Right cardiac atrium (tissue), 5 donors: ENCODE results near the gene IL17RA. TPM values are rescaled to one million over a fixed set of nuclear protein-coding genes. Genes with fewer than 3 reads are reported as not detected.

Experiments
- ATAC-seq, 2 donors: fragments of 200-7000 bp; cut with Tn5 transposase; one replicate each; pipeline versions ENCODE4 v1.8.0 to v1.9.1; 2020; ENCODE audit warnings: moderate library complexity in 2 of 2, mild to moderate bottlenecking in 1 of 2
- DNase-seq, 3 donors: peaks; one replicate each; pipeline ENCODE4 v3.0.0-alpha.2; 2020
- H3K27ac ChIP-seq: one replicate; pipeline ENCODE4 v1.5.1; 2013; ENCODE audit warnings: mild to moderate bottlenecking, low read length, control low read depth, moderate library complexity
- H3K27me3 ChIP-seq: one replicate; pipeline ENCODE4 v1.6.1; 2013; ENCODE audit not compliant: control insufficient read depth, insufficient read depth
- H3K4me1 ChIP-seq: one replicate; pipeline ENCODE4 v1.6.1; 2013; ENCODE audit warnings: low read length; ENCODE audit not compliant: control insufficient read depth, insufficient read depth
- H3K4me3 ChIP-seq: one replicate; pipeline ENCODE4 v1.5.1; 2013; ENCODE audit warnings: low read length, control low read depth
- H3K9me3 ChIP-seq: one replicate; pipeline ENCODE4 v1.6.1; 2013; ENCODE audit warnings: low read length; ENCODE audit not compliant: control insufficient read depth
- WGBS: extraction: QIAGEN DNeasy Blood & Tissue Kit; methylation state at CpG from one replicate; pipeline ENCODE4 v1.1.7; 2013; 5-methylcytosine and 5-hydroxymethylcytosine counted together
- intact Hi-C, 4 donors: fragments of 100-400 bp; cut with DNase I; formaldehyde crosslinking; loops; one replicate each; pipeline versions ENCODE4 v1.11.0 to v1.14.0; 2022 to 2023
- polyA plus RNA-seq: library from polyadenylated mRNA; stranded (reverse); fragments of 200-250 nt; gene quantifications from one replicate; pipeline ENCODE4 v1.2.3, GENCODE V29; 2013
- total RNA-seq, 4 donors: library from RNA; stranded (reverse); fragmentation: NEBNext Ultra II Directional; extraction: Animal tissue kit (Norgen Biotek cat#: 25700); gene quantifications; one replicate each; pipeline ENCODE4 v1.2.1, GENCODE V29; 2021
- donor health status: healthy with polysubstance abuse.
- donor health status: DM: no; HTN: yes; CAD: no.
- donor health status: DM: no; HTN: no; CAD: no.
- donor health status: DM: no; HTN: yes; CAD: no; lungs with severe emphysema.
- donor health status: DM: yes; HTN: yes; CAD: no.

The IL17RA gene
- total and polyA plus RNA-seq, 5 donors = 4.6 to 13.4 (median 11.8) TPM

DNA sequence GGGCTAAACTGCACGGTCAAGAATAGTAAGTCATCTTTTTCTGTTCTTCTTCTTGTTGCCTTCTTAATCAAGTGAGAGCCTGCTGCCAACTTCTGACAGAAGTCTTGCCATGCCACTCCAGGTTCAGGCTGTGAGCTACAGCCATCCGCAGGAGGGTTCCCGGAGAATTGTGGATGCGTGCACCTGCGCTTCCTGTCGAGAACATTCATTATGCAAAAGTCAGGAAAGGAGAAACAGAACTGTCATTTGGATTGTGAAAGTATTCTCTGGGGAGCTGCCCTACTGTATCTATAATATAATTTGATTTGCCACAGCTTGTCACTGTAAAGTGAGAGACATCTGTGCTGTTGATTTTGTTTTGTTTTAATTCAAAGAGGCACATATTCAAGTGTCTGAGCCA, 12.3 kb downstream of the IL17RA start:
- Histone ChIP-seq H3K4me1 (no peaks in the 10 kb centered on the region), H3K4me3 (no peak overlapping the region), H3K27ac (no peak overlapping the region), H3K9me3 (no peaks in the 10 kb centered on the region), H3K27me3 (no peaks in the 10 kb centered on the region)
- WGBS = 78% methylated on average over 6 of the region's 6 CpGs
- no peak for DNase-seq
- intact Hi-C loops = no loop called here
- no peak for ATAC-seq

DNA sequence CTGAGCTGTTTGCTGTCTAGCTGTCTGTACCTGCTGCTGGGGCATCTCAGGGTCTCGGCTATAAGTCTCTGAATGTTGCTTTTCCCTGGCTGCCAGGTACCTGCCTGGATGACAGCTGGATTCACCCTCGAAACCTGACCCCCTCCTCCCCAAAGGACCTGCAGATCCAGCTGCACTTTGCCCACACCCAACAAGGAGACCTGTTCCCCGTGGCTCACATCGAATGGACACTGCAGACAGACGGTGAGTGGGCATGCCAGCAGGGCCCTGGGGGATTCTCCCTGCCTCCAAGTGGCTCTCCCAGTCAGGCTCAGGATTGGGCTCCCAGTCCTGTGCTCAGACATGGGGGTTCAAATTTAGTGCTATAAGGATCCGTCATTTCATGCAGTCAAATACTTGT, 12.9 kb downstream of the IL17RA start:
- ATAC-seq (no peak), DNase-seq (no peak)
- intact Hi-C loops = no loop called here
- WGBS = 84% methylated on average over 6 of the region's 6 CpGs
- Histone ChIP-seq H3K27ac (no peak overlapping the region), H3K27me3 (no peaks in the 10 kb centered on the region), H3K9me3 (no peaks in the 10 kb centered on the region), H3K4me3 (no peak overlapping the region), H3K4me1 (no peaks in the 10 kb centered on the region)

DNA sequence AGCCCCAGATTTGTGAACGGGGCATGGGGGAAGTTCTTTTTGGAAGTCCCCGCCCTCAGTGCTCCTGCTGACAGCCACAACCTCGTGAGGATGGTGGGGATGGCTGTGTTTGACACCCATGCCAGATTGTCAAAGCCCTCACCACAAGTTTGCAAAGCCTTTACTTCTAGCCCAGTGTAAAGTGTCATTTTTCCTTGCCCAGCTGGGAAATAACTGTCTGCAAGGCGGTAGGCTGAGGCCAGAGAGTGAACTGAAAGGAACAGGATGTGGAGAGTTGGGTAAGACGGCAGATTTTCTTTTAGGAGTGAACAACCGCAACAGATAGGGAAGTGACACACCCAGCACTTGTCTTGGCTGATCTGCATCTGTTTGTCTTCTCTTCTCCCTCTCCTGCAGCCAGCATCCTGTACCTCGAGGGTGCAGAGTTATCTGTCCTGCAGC, 13.6 kb downstream of the IL17RA start:
- Histone ChIP-seq H3K9me3 (no peaks in the 10 kb centered on the region), H3K4me1 (no peaks in the 10 kb centered on the region), H3K27me3 (no peaks in the 10 kb centered on the region), H3K27ac (no peak overlapping the region), H3K4me3 (no peak overlapping the region)
- WGBS = 67% methylated on average over 7 of the region's 7 CpGs
- intact Hi-C loops = no loop called here
- ATAC-seq (peak; percentile 70 to 71), DNase-seq (peak in 1 of 3 donors; percentile 63)

DNA sequence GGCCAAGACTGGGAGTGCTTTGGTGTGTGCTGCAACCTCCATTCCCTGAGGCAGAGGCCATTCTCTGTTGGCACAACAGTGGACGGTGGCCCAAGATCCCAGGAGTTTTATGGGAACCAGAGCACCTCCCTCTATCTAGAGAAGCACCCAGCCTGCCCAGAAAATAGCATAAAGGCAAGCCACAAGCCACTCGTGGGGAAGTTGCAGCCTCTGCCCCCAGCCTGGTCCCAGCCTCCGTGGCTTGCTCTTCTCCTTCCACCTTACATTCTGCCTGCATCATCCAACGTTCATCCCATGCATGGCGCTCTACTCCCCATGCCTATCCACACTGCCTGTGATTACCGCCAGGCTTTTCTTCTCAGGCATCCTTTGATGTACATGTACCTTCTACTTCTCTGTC, 15.8 kb downstream of the IL17RA start:
- ATAC-seq (no peak), DNase-seq (no peak)
- H3K9me3 ChIP-seq = no peaks in the 10 kb centered on the region
- no peaks in the 10 kb centered on the region for H3K27me3 ChIP-seq
- WGBS = 76% methylated on average over 6 of the region's 6 CpGs
- intact Hi-C loops = no loop called here
- no peaks in the 10 kb centered on the region for H3K4me1 ChIP-seq
- H3K27ac ChIP-seq = no peak overlapping the region
- H3K4me3 ChIP-seq = no peak overlapping the region

DNA sequence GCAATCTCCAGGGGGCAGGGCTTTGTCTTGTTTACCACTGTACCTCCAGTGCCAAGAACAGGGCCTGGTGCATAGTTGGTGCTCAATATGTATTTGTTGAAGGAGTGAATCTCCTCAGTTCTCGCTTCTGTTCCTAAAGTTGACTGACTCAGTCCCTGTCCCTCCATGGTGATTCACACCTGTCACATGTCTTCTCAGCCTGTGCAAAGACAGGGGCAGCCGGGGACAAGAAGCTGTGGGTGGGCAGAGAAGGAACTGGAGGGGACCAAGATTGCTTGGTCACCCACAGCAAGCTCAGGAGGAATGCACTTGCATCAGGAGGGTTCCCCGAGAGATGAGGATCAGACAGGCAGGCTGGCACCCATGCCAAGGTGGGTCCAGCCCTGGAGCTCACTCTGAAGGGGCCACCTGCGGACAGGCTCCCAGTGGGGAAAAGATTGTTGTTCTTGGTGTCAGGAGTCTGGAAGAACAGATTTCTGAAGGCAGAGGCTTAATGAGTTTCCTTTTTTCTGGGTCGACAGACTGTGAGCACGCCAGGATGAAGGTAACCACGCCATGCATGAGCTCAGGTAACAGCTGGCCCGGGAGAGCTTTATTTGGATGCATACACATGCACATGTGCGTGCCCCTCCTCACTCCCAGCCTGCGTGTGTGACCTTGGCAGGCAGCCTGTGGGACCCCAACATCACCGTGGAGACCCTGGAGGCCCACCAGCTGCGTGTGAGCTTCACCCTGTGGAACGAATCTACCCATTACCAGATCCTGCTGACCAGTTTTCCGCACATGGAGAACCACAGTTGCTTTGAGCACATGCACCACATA, 16.9 kb downstream of the IL17RA start:
- DNase-seq (no peak), ATAC-seq (no peak)
- no peak overlapping the region for H3K27ac ChIP-seq
- H3K4me3 ChIP-seq = no peak overlapping the region
- intact Hi-C loops = no loop called here
- H3K27me3 ChIP-seq = no peaks in the 10 kb centered on the region
- H3K4me1 ChIP-seq = no peaks in the 10 kb centered on the region
- no peaks in the 10 kb centered on the region for H3K9me3 ChIP-seq
- WGBS = 89% methylated on average over 14 of the region's 14 CpGs

- DNase-seq (no peak), ATAC-seq (no peak)
- Histone ChIP-seq H3K4me3 (no peak overlapping the region), H3K27ac (no peak overlapping the region), H3K9me3 (no peaks in the 10 kb centered on the region), H3K27me3 (no peaks in the 10 kb centered on the region), H3K4me1 (no peaks in the 10 kb centered on the region)
- intact Hi-C loops = no loop called here
- WGBS = 89% methylated on average over 7 of the region's 7 CpGs
These were observed 17.5 kb downstream of the IL17RA start for GRCh38 chr22:17102297-17102667.

- H3K27ac ChIP-seq = no peak overlapping the region
- no peaks in the 10 kb centered on the region for H3K27me3 ChIP-seq
- DNase-seq (no peak), ATAC-seq (no peak)
- WGBS = 94% methylated on average over 9 of the region's 9 CpGs
- intact Hi-C loops = no loop called here
- no peak overlapping the region for H3K4me3 ChIP-seq
- H3K9me3 ChIP-seq = no peaks in the 10 kb centered on the region
- no peaks in the 10 kb centered on the region for H3K4me1 ChIP-seq
These were observed 18.6 kb downstream of the IL17RA start for GRCh38 chr22:17103351-17103750.

GRCh38 chr22:17104336-17104935, 19.6 kb downstream of the IL17RA start:
- DNase-seq (no peak), ATAC-seq (no peak)
- Histone ChIP-seq H3K4me3 (no peak overlapping the region), H3K27me3 (no peaks in the 10 kb centered on the region), H3K9me3 (no peaks in the 10 kb centered on the region), H3K27ac (no peak overlapping the region), H3K4me1 (no peaks in the 10 kb centered on the region)
- intact Hi-C loops = no loop called here
- WGBS = 86% methylated on average over 14 of the region's 14 CpGs

GRCh38 chr22:17105143-17106129, 20.6 kb downstream of the IL17RA start:
- Histone ChIP-seq H3K9me3 (no peaks in the 10 kb centered on the region), H3K27ac (no peak overlapping the region), H3K4me1 (no peaks in the 10 kb centered on the region), H3K4me3 (no peak overlapping the region), H3K27me3 (no peaks in the 10 kb centered on the region)
- intact Hi-C loops = no loop called here
- WGBS = 78% methylated on average over 22 of the region's 22 CpGs
- no peak for DNase-seq
- ATAC-seq = no peak

- DNase-seq = no peak
- H3K27me3 ChIP-seq = no peaks in the 10 kb centered on the region
- H3K4me1 ChIP-seq = no peaks in the 10 kb centered on the region
- H3K4me3 ChIP-seq = no peak overlapping the region
- peak; percentile 10 to 17 for ATAC-seq
- 80% methylated on average over 12 of the region's 12 CpGs for WGBS
- no peaks in the 10 kb centered on the region for H3K9me3 ChIP-seq
- no peak overlapping the region for H3K27ac ChIP-seq
- intact Hi-C loops = no loop called here
These were observed 21.5 kb downstream of the IL17RA start for GRCh38 chr22:17106161-17106784.
